ENCODE data around the gene CD96. TPM values are rescaled to one million over a fixed set of nuclear protein-coding genes. Genes with fewer than 3 reads are reported as not detected.

CD96 gene
- total and polyA plus RNA-seq, 7 experiments from 2014 or later: 142 to 309 (median 205) TPM

DNA sequence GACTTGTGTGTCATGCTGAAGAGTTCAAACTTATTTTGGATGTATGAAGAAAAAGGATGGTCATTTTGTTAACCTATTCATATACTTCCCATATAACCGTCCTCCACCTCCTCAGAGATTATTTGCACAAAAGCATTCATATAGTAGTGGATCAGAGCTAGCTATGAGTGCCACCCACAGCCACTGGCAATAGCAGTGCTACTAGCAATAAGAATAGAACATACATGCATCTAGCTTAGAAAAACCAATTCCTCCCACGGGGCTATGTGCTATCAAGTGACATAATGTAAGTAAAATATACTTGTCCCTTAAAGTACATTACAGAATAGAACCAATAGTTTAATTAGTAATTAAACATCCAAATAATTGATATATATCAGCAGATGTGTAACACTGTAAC lies 63.5 kb downstream of the CD96 start:
- CTCF ChIA-PET: no interaction called here
- peak overlapping the region in 2 of 9 donors; percentile 34 to 56 for H3K27ac Mint-ChIP-seq
- intact Hi-C loops (cut with micrococcal nuclease): loop anchor here (1.0 to 2.0 kb wide), 2 partner anchors 10 to 15 kb away; partner anchors contain the start of gene ZBED2 (in 1 of the 2)

DNA sequence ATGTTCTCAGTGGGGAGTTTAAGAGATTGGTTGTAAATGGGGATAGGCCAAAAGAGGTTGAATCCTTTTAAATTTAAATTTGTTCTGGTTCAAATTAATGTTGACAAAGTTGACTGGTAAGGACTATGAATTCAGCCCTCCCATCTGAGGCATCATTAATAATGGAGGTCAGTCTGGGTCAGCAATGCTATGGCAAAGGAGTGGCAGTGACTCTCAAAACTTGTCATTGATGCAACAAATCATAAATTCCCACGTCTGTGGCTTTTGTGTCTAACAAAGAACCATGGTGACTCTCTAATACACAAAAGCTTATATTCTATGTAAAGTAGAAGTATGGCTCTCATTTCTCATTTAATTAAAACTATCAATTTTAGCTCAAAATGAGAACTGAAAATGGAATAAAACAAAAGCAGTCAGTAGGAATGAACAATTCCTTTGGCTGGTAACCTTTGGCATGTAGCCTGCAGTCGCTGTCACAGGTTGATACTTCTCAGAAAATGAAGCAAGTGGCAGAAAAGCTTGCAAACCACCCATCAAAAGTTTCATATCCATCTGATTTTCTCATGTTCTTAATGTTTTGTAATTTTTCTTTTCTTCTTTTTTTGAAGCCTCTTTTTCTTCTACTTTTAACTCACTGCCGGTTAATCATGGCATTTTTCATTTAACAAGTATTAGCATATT lies 65.4 kb downstream of the CD96 start:
- H3K27me3 ChIP-seq (ENCODE audit: control insufficient read depth in 2 of 2, insufficient read depth in 2 of 2, low read length in 2 of 2): no peaks in the 10 kb centered on the region
- ChIA-PET POLR2A (no interaction called here), CTCF (interaction anchor here (1.2 kb wide), 1 partner anchor 54 kb away, joined by 4 read pairs; no protein-coding TSS in a partner anchor)
- no peak overlapping the region for H3K27ac ChIP-seq (ENCODE audit: low read depth, low read length)
- H3K27me3 Mint-ChIP-seq: no peaks in the 10 kb centered on the region
- peaks cover 15 to 78% (median 55%) of the 10 kb centered on the region in 5 donors for H3K36me3 Mint-ChIP-seq
- H3K9me3 Mint-ChIP-seq: peaks cover 0 to 8% (median 0%) of the 10 kb centered on the region in 11 donors
- peaks cover 24 to 38% of the 10 kb centered on the region in 2 donors for H3K4me1 ChIP-seq (ENCODE audit: control insufficient read depth in 2 of 2, insufficient read depth in 2 of 2, low read length in 2 of 2)
- H3K9me3 ChIP-seq (ENCODE audit: control insufficient read depth in 2 of 3, low read length in 3 of 3): no peaks in the 10 kb centered on the region
- no peak overlapping the region for H3K4me3 ChIP-seq (ENCODE audit: low read length)
- peaks cover 0 to 34% (median 4%) of the 10 kb centered on the region in 3 experiments for H3K36me3 ChIP-seq (ENCODE audit: control insufficient read depth in 2 of 3, insufficient read depth in 3 of 3, low read length in 3 of 3)
- ATAC-seq (no peak), DNase-seq (no peak)
- H3K27ac Mint-ChIP-seq: peak overlapping the region in 1 of 9 donors; percentile 81
- peaks cover 23 to 91% (median 68%) of the 10 kb centered on the region in 7 donors for H3K4me1 Mint-ChIP-seq
- peak overlapping the region in 1 of 10 donors; percentile 40 for H3K4me3 Mint-ChIP-seq
- intact Hi-C loops (cut with micrococcal nuclease): no loop called here

More for the DNA sequence above, 63.5 kb downstream of the CD96 start:
- peaks cover 15 to 68% (median 50%) of the 10 kb centered on the region in 5 donors for H3K36me3 Mint-ChIP-seq
- POLR2A ChIA-PET: no interaction called here
- H3K4me1 Mint-ChIP-seq: peaks cover 13 to 80% (median 51%) of the 10 kb centered on the region in 7 donors
- DNase-seq (no peak), ATAC-seq (no peak)
- H3K4me3 Mint-ChIP-seq: peak overlapping the region in 1 of 10 donors; percentile 7
- Histone ChIP-seq H3K27me3 (ENCODE audit: control insufficient read depth in 2 of 2, insufficient read depth in 2 of 2, low read length in 2 of 2) (no peaks in the 10 kb centered on the region), H3K27ac (ENCODE audit: low read depth, low read length) (no peak overlapping the region), H3K4me3 (ENCODE audit: low read length) (no peak overlapping the region), H3K36me3 (ENCODE audit: control insufficient read depth in 2 of 3, insufficient read depth in 3 of 3, low read length in 3 of 3) (peaks cover 4 to 41% (median 8%) of the 10 kb centered on the region in 3 experiments), H3K9me3 (ENCODE audit: control insufficient read depth in 2 of 3, low read length in 3 of 3) (no peaks in the 10 kb centered on the region), H3K4me1 (ENCODE audit: control insufficient read depth in 2 of 2, insufficient read depth in 2 of 2, low read length in 2 of 2) (peaks cover 14 to 27% of the 10 kb centered on the region in 2 donors)
- H3K27me3 Mint-ChIP-seq: no peaks in the 10 kb centered on the region
- peaks cover 0 to 4% (median 0%) of the 10 kb centered on the region in 11 donors for H3K9me3 Mint-ChIP-seq

DNA sequence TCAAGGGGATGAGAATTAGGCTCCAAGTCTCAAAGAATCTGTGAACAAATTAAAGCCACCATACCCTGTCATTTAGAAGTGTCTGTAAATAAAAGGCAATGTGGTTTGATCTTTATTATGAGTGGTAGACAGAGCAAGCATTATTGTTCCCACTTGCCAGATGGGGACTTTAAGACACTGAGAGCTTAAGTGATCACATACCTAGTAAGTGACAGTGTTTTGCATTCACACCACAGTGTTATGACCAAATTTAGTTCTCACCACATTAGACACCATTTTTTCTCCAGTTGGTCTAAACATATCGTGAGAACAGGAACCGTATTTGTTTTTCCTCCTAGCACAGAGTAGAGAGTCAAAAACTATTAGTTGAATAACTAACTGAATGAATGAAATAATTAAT lies 66.4 kb downstream of the CD96 start:
- Mint-ChIP-seq H3K36me3 (peaks cover 17 to 77% (median 53%) of the 10 kb centered on the region in 5 donors), H3K27ac (peak overlapping the region in 7 of 9 donors; percentile 2 to 96 (median 81)), H3K4me3 (peak overlapping the region in 1 of 10 donors; percentile 61), H3K9me3 (peaks cover 0 to 9% (median 0%) of the 10 kb centered on the region in 11 donors), H3K27me3 (no peaks in the 10 kb centered on the region), H3K4me1 (peaks cover 31 to 91% (median 66%) of the 10 kb centered on the region in 7 donors)
- Histone ChIP-seq H3K4me1 (ENCODE audit: control insufficient read depth in 2 of 2, insufficient read depth in 2 of 2, low read length in 2 of 2) (peaks cover 24 to 38% of the 10 kb centered on the region in 2 donors), H3K27ac (ENCODE audit: low read depth, low read length) (no peak overlapping the region), H3K36me3 (ENCODE audit: control insufficient read depth in 2 of 3, insufficient read depth in 3 of 3, low read length in 3 of 3) (peaks cover 0 to 34% (median 4%) of the 10 kb centered on the region in 3 experiments), H3K4me3 (ENCODE audit: low read length) (no peak overlapping the region), H3K27me3 (ENCODE audit: control insufficient read depth in 2 of 2, insufficient read depth in 2 of 2, low read length in 2 of 2) (no peaks in the 10 kb centered on the region), H3K9me3 (ENCODE audit: control insufficient read depth in 2 of 3, low read length in 3 of 3) (no peaks in the 10 kb centered on the region)
- ChIA-PET CTCF (interaction anchor here (1.2 kb wide), 1 partner anchor 55 kb away, joined by 4 read pairs; no protein-coding TSS in a partner anchor), POLR2A (interaction anchor here (0.6 kb wide), 1 partner anchor 1009 kb away, joined by 3 read pairs; no protein-coding TSS in a partner anchor)
- DNase-seq: no peak
- intact Hi-C loops (cut with micrococcal nuclease): loop anchor here in 1 of 2 donors (2.0 kb wide), 1 partner anchor 16 kb away; no protein-coding TSS in a partner anchor
- ATAC-seq: peak; percentile 34

- CTCF ChIA-PET: interaction anchor here (0.9 kb wide), 1 partner anchor 66 kb away, joined by 3 read pairs; no protein-coding TSS in a partner anchor
- intact Hi-C loops (cut with micrococcal nuclease): loop anchor here (1.0 to 10.0 kb wide), 18 partner anchors 17 to 1875 kb away; partner anchors contain the start of genes CD96 (in 2 of the 2), NECTIN3 (in 2 of the 2), ABHD10 (in 1 of the 2) and ATG3 (in 1 of the 2)
- H3K9me3 Mint-ChIP-seq: peaks cover 0 to 10% (median 0%) of the 10 kb centered on the region in 11 donors
- ATAC-seq (peak; percentile 44), DNase-seq (no peak)
- Histone ChIP-seq H3K4me1 (ENCODE audit: control insufficient read depth in 2 of 2, insufficient read depth in 2 of 2, low read length in 2 of 2) (peaks cover 24 to 38% of the 10 kb centered on the region in 2 donors), H3K27ac (ENCODE audit: low read depth, low read length) (peak overlapping the region; percentile 47), H3K36me3 (ENCODE audit: control insufficient read depth in 2 of 3, insufficient read depth in 3 of 3, low read length in 3 of 3) (peaks cover 0 to 25% (median 4%) of the 10 kb centered on the region in 3 experiments), H3K9me3 (ENCODE audit: control insufficient read depth in 2 of 3, low read length in 3 of 3) (no peaks in the 10 kb centered on the region), H3K4me3 (ENCODE audit: low read length) (no peak overlapping the region), H3K27me3 (ENCODE audit: control insufficient read depth in 2 of 2, insufficient read depth in 2 of 2, low read length in 2 of 2) (no peaks in the 10 kb centered on the region)
- peak overlapping the region; percentile 41 to 96 (median 90) for H3K27ac Mint-ChIP-seq
- H3K4me1 Mint-ChIP-seq: peaks cover 29 to 90% (median 60%) of the 10 kb centered on the region in 7 donors
- H3K4me3 Mint-ChIP-seq: peak overlapping the region in 4 of 10 donors; percentile 74 to 84 (median 78)
- peaks cover 14 to 77% (median 53%) of the 10 kb centered on the region in 5 donors for H3K36me3 Mint-ChIP-seq
- POLR2A ChIA-PET: interaction anchor here (0.8 to 1.1 kb wide), 4 partner anchors 38 to 296 kb away, joined by 3 to 4 read pairs (median 4); no protein-coding TSS in a partner anchor
- no peaks in the 10 kb centered on the region for H3K27me3 Mint-ChIP-seq
Measured at GRCh38 chr3:111609700-111610099, 67.7 kb downstream of the CD96 start.

GRCh38 chr3:111610189-111610588 lies 68.2 kb downstream of the CD96 start:
- Mint-ChIP-seq H3K36me3 (peaks cover 10 to 78% (median 51%) of the 10 kb centered on the region in 5 donors), H3K27me3 (no peaks in the 10 kb centered on the region), H3K4me1 (peaks cover 32 to 90% (median 61%) of the 10 kb centered on the region in 7 donors), H3K9me3 (peaks cover 0 to 10% (median 0%) of the 10 kb centered on the region in 11 donors), H3K27ac (peak overlapping the region; percentile 41 to 96 (median 90)), H3K4me3 (peak overlapping the region; percentile 48 to 84 (median 74))
- CTCF ChIA-PET: interaction anchor here (0.6 to 0.9 kb wide), 2 partner anchors 67 to 1083 kb away, joined by 3 read pairs; no protein-coding TSS in a partner anchor
- Histone ChIP-seq H3K4me3 (ENCODE audit: low read length) (peak overlapping the region; percentile 2), H3K36me3 (ENCODE audit: control insufficient read depth in 2 of 3, insufficient read depth in 3 of 3, low read length in 3 of 3) (peaks cover 0 to 28% (median 4%) of the 10 kb centered on the region in 3 experiments), H3K27me3 (ENCODE audit: control insufficient read depth in 2 of 2, insufficient read depth in 2 of 2, low read length in 2 of 2) (no peaks in the 10 kb centered on the region), H3K9me3 (ENCODE audit: control insufficient read depth in 2 of 3, low read length in 3 of 3) (no peaks in the 10 kb centered on the region), H3K27ac (ENCODE audit: low read depth, low read length) (peak overlapping the region; percentile 47), H3K4me1 (ENCODE audit: control insufficient read depth in 2 of 2, insufficient read depth in 2 of 2, low read length in 2 of 2) (peaks cover 27 to 38% of the 10 kb centered on the region in 2 donors)
- POLR2A ChIA-PET: interaction anchor here (0.8 to 1.1 kb wide), 7 partner anchors 39 to 1803 kb away, joined by 3 to 4 read pairs (median 3); no protein-coding TSS in a partner anchor
- intact Hi-C loops (cut with micrococcal nuclease): loop anchor here (1.0 to 10.0 kb wide), 17 partner anchors 33 to 1875 kb away; partner anchors contain the start of genes CD96 (in 2 of the 2), NECTIN3 (in 2 of the 2), ABHD10 (in 1 of the 2) and ATG3 (in 1 of the 2)
- DNase-seq (peak in 7 of 9 donors; percentile 79 to 91 (median 89)), ATAC-seq (peak; percentile 94)

DNA sequence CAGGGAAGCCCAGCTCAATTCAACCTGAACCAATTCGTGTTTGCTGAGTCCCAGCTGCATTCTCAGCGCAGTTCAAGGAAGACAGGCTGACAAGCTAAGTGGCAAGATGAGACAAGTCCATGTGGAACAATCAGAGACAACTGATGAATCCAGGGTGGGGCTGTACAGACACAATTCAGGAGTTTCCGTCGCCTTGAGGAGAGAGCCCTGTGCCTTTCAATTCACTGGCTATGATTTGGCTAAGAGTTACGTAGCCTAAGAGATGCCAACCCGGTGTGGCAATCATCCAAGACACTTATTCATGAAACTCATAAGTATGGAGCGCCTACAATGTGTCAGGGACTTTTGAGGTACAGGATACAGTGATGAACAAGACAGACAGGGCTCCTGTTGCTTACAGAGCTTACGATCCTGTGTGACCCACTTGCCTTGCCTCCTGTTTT lies 68.6 kb downstream of the CD96 start:
- ATAC-seq (peak; percentile 44), DNase-seq (peak in 1 of 9 donors; percentile 53)
- Mint-ChIP-seq H3K36me3 (peaks cover 9 to 78% (median 47%) of the 10 kb centered on the region in 5 donors), H3K27me3 (no peaks in the 10 kb centered on the region), H3K27ac (peak overlapping the region; percentile 41 to 96 (median 90)), H3K4me3 (peak overlapping the region; percentile 48 to 84 (median 74)), H3K9me3 (peaks cover 0 to 10% (median 0%) of the 10 kb centered on the region in 11 donors), H3K4me1 (peaks cover 31 to 90% (median 65%) of the 10 kb centered on the region in 7 donors)
- Histone ChIP-seq H3K36me3 (ENCODE audit: control insufficient read depth in 2 of 3, insufficient read depth in 3 of 3, low read length in 3 of 3) (peaks cover 0 to 28% (median 4%) of the 10 kb centered on the region in 3 experiments), H3K9me3 (ENCODE audit: control insufficient read depth in 2 of 3, low read length in 3 of 3) (no peaks in the 10 kb centered on the region), H3K27ac (ENCODE audit: low read depth, low read length) (no peak overlapping the region), H3K27me3 (ENCODE audit: control insufficient read depth in 2 of 2, insufficient read depth in 2 of 2, low read length in 2 of 2) (no peaks in the 10 kb centered on the region), H3K4me1 (ENCODE audit: control insufficient read depth in 2 of 2, insufficient read depth in 2 of 2, low read length in 2 of 2) (peaks cover 31 to 40% of the 10 kb centered on the region in 2 donors), H3K4me3 (ENCODE audit: low read length) (peak overlapping the region; percentile 2)
- POLR2A ChIA-PET: interaction anchor here (0.8 to 1.1 kb wide), 8 partner anchors 39 to 1804 kb away, joined by 3 to 4 read pairs (median 3); no protein-coding TSS in a partner anchor
- intact Hi-C loops (cut with micrococcal nuclease): loop anchor here (1.0 to 10.0 kb wide), 17 partner anchors 34 to 1876 kb away; partner anchors contain the start of genes CD96 (in 2 of the 2), NECTIN3 (in 2 of the 2), ABHD10 (in 1 of the 2) and ATG3 (in 1 of the 2)
- CTCF ChIA-PET: interaction anchor here (0.6 to 0.9 kb wide), 2 partner anchors 67 to 1083 kb away, joined by 3 read pairs; no protein-coding TSS in a partner anchor

Measured in naive thymus-derived CD4-positive, alpha-beta T cell (primary cell).